ENCODE measurements around the gene POLDIP2.

The POLDIP2 gene

GRCh38 chr17:28390141-28390540, 32.8 kb upstream of the POLDIP2 start:
- DNase-seq: no peak

GRCh38 chr17:28388106-28388505, 30.8 kb upstream of the POLDIP2 start:
- DNase-seq: no peak

- no peak for DNase-seq
These were observed 29.1 kb upstream of the POLDIP2 start for GRCh38 chr17:28386391-28386790.

GRCh38 chr17:28385406-28385805, 28.1 kb upstream of the POLDIP2 start:
- no peak for DNase-seq

- DNase-seq: no peak
These were observed 27.7 kb upstream of the POLDIP2 start for GRCh38 chr17:28385037-28385400.

GRCh38 chr17:28384281-28385036, 27.1 kb upstream of the POLDIP2 start:
- no peak for DNase-seq

GRCh38 chr17:28381141-28381825, 24.0 kb upstream of the POLDIP2 start:
- DNase-seq: no peak

- peak; percentile 35 for DNase-seq
These were observed 22.8 kb upstream of the POLDIP2 start for GRCh38 chr17:28379814-28380801.

GRCh38 chr17:28372945-28373274, 15.6 kb upstream of the POLDIP2 start:
- DNase-seq: no peak

GRCh38 chr17:28372203-28372944, 15.0 kb upstream of the POLDIP2 start:
- DNase-seq: peak; percentile 34

- peak; percentile 92 for DNase-seq
These were observed 14.2 kb upstream of the POLDIP2 start, which contains the start of gene SARM1 for GRCh38 chr17:28371245-28372202. Gene SARM1 (plus strand): TSS chr17:28371694. CDS start chr17:28372033, 339 bp downstream.

- DNase-seq: no peak
These were observed 13.4 kb upstream of the POLDIP2 start for GRCh38 chr17:28370744-28371103.

- no peak for DNase-seq
These were observed 12.9 kb upstream of the POLDIP2 start, which contains the start of gene VTN for GRCh38 chr17:28370035-28370743. Gene VTN (minus strand): TSS chr17:28370307. CDS start chr17:28370203, 104 bp downstream.

- no peak for DNase-seq
These were observed 12.3 kb upstream of the POLDIP2 start for GRCh38 chr17:28369684-28370034.

- no peak for DNase-seq
These were observed 11.8 kb upstream of the POLDIP2 start for GRCh38 chr17:28368915-28369683.

GRCh38 chr17:28368306-28368831, 11.0 kb upstream of the POLDIP2 start:
- DNase-seq: no peak

- DNase-seq: no peak
These were observed 10.4 kb upstream of the POLDIP2 start for GRCh38 chr17:28367641-28368305.

- DNase-seq: no peak
These were observed 9.3 kb upstream of the POLDIP2 start for GRCh38 chr17:28366605-28367004.

GRCh38 chr17:28365487-28365886, 8.2 kb upstream of the POLDIP2 start:
- DNase-seq: no peak

Data from fibroblast of skin of right biceps (primary cell).